Measurements from ENCODE around the gene CTNND1.

CTNND1 gene

DNA sequence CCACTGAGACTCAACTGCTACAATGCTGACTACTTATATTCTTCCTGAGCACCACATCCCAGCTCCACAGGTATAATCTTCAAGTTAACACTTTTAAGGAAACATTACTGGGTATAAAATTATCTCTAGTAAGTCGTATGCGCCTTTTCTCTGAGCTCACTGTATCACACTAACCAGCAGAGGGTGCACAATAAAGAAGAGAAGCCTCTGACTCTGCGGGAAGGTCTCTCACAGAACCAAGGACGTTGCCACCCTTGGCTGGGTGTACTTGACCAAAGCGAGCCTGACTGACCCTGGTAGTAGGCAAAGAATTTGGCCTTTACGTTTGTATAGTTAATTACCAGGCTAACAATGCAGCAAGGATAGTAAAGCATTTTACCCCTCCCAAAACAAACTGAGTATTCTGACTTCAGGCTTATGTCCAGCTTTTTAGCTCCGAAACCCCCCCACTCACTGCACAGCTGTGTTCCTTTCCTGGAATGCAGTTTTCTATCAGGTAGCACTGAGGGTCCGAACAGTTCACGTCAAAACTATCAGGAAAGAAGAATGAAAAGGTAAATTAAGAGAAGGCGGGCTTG, 9.8 kb upstream of the CTNND1 start, which contains the start of gene BTBD18:
Gene BTBD18, minus strand, starts transcription at position 144 of the 578 bp plus-strand sequence. CDS start 631 bp downstream, outside the sequence.
- Histone ChIP-seq H3K9me3 (ENCODE audit: insufficient read depth, low read depth, low read length) (peaks cover 1% of the 10 kb centered on the region), H3K4me2 (ENCODE audit: low read length) (no peak within 1 kb of the TSS), H2AFZ (ENCODE audit: insufficient read depth, low read length, poor library complexity) (no peak within 1 kb of the TSS), H3K79me2 (ENCODE audit: control insufficient read depth, insufficient read depth, low read length, poor library complexity) (no peaks in the 10 kb centered on the region), H3K4me1 (ENCODE audit: control insufficient read depth in 1 of 2, insufficient read depth in 2 of 2, low read length in 2 of 2) (no peaks in the 10 kb centered on the region), H3K4me3 (ENCODE audit: low read depth, low read length) (no peak within 1 kb of the TSS), H2BK120ac (ENCODE audit: insufficient read depth, low read length, poor library complexity) (no peak within 1 kb of the TSS), H3K14ac (ENCODE audit: low read length) (no peak within 1 kb of the TSS), H3K27ac (ENCODE audit: low read depth, low read length) (no peak within 1 kb of the TSS), H3K4ac (ENCODE audit: low read depth, low read length) (no peak within 1 kb of the TSS), H3K79me1 (ENCODE audit: low read length) (no peaks in the 10 kb centered on the region), H3K18ac (ENCODE audit: low read length) (no peak within 1 kb of the TSS), H4K91ac (ENCODE audit: low read depth, low read length) (no peak within 1 kb of the TSS), H2AK5ac (ENCODE audit: low read length) (no peak within 1 kb of the TSS), H4K12ac (ENCODE audit: low read depth, low read length) (no peak within 1 kb of the TSS), H2BK5ac (ENCODE audit: low read depth, low read length, poor library complexity) (no peak within 1 kb of the TSS), H3K23ac (ENCODE audit: low read length) (no peak within 1 kb of the TSS), H3K36me3 (ENCODE audit: control insufficient read depth in 1 of 2, insufficient read depth in 2 of 2, low read length in 2 of 2) (no peaks in the 10 kb centered on the region), H3K9ac (ENCODE audit: low read length) (no peak within 1 kb of the TSS), H3K27me3 (ENCODE audit: insufficient read depth, low read length) (no peaks in the 10 kb centered on the region), H4K8ac (ENCODE audit: low read depth, low read length) (no peak within 1 kb of the TSS), H2BK12ac (ENCODE audit: low read length) (no peak within 1 kb of the TSS)
- no CpG with 5 or more reads among the region's 10 CpGs for WGBS (ENCODE audit: extremely low coverage, insufficient coverage, insufficient read length)
- peak; percentile 20 to 73 for DNase-seq

DNA sequence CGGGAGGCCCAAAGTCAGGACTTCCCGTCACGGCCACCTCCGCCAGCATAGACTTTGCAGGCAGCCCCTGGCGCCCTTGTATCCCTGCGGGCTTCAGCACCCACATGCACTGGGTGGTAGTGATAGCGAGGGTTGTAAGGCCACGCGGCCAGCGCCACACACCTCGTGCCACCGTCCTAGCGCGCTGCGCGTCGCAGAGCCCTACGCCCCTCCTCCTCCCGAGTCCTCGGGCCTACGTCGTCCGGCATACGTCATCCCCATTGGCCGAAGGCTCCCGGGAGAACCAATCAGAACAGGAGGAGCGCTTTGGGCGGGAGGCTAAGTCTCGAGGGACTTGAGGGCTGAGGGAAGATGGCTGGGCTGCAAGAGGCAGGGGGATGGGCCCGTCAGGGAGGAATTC, 8.6 kb upstream of the CTNND1 start:
- Histone ChIP-seq H3K79me2 (ENCODE audit: control insufficient read depth, insufficient read depth, low read length, poor library complexity) (no peaks in the 10 kb centered on the region), H4K91ac (ENCODE audit: low read depth, low read length) (no peak overlapping the region), H2BK5ac (ENCODE audit: low read depth, low read length, poor library complexity) (no peak overlapping the region), H3K4me1 (ENCODE audit: control insufficient read depth in 1 of 2, insufficient read depth in 2 of 2, low read length in 2 of 2) (no peaks in the 10 kb centered on the region), H3K27me3 (ENCODE audit: insufficient read depth, low read length) (no peaks in the 10 kb centered on the region), H2BK120ac (ENCODE audit: insufficient read depth, low read length, poor library complexity) (no peak overlapping the region), H2AFZ (ENCODE audit: insufficient read depth, low read length, poor library complexity) (no peak overlapping the region), H2BK12ac (ENCODE audit: low read length) (no peak overlapping the region), H3K4me3 (ENCODE audit: low read depth, low read length) (no peak overlapping the region), H3K79me1 (ENCODE audit: low read length) (no peaks in the 10 kb centered on the region), H3K36me3 (ENCODE audit: control insufficient read depth in 1 of 2, insufficient read depth in 2 of 2, low read length in 2 of 2) (no peaks in the 10 kb centered on the region), H3K14ac (ENCODE audit: low read length) (no peak overlapping the region), H4K8ac (ENCODE audit: low read depth, low read length) (no peak overlapping the region), H4K12ac (ENCODE audit: low read depth, low read length) (no peak overlapping the region), H3K18ac (ENCODE audit: low read length) (no peak overlapping the region), H3K4ac (ENCODE audit: low read depth, low read length) (no peak overlapping the region), H3K9ac (ENCODE audit: low read length) (no peak overlapping the region), H3K27ac (ENCODE audit: low read depth, low read length) (no peak overlapping the region), H2AK5ac (ENCODE audit: low read length) (no peak overlapping the region), H3K23ac (ENCODE audit: low read length) (no peak overlapping the region), H3K9me3 (ENCODE audit: insufficient read depth, low read depth, low read length) (peaks cover 1% of the 10 kb centered on the region), H3K4me2 (ENCODE audit: low read length) (no peak overlapping the region)
- no peak for DNase-seq
- whole genome bisulfite sequencing (ENCODE audit: extremely low coverage, insufficient coverage, insufficient read length): no CpG with 5 or more reads among the region's 30 CpGs

DNA sequence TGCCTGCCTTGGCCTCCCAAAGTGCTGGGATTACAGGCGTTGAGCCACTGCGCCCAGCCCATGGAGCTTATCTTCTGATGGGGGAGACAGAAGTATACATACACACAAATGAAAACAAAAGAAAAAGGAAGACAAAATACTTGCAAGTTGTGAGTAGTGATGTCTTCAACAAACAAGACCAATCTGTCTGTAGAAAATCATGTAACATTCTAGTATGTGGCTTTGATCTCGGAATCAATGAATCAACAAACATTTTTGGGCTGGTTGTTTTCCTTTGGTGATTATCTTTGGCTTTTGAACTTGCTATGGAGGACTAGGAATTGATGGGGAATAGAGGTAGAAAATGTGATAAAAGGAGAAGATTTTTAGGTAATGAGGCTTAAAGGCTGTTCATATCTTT, 3.4 kb upstream of the CTNND1 start:
- H3K27me3 ChIP-seq (ENCODE audit: insufficient read depth, low read length): no peaks in the 10 kb centered on the region
- H2BK5ac ChIP-seq (ENCODE audit: low read depth, low read length, poor library complexity): no peak overlapping the region
- H3K4me1 ChIP-seq (ENCODE audit: control insufficient read depth in 1 of 2, insufficient read depth in 2 of 2, low read length in 2 of 2): no peaks in the 10 kb centered on the region
- H3K4ac ChIP-seq (ENCODE audit: low read depth, low read length): no peak overlapping the region
- H3K9ac ChIP-seq (ENCODE audit: low read length): no peak overlapping the region
- no peak overlapping the region for H2AFZ ChIP-seq (ENCODE audit: insufficient read depth, low read length, poor library complexity)
- H2AK5ac ChIP-seq (ENCODE audit: low read length): no peak overlapping the region
- no peak for DNase-seq
- H2BK12ac ChIP-seq (ENCODE audit: low read length): no peak overlapping the region
- H3K79me2 ChIP-seq (ENCODE audit: control insufficient read depth, insufficient read depth, low read length, poor library complexity): peaks cover 2% of the 10 kb centered on the region
- no peaks in the 10 kb centered on the region for H3K9me3 ChIP-seq (ENCODE audit: insufficient read depth, low read depth, low read length)
- no peak overlapping the region for H3K14ac ChIP-seq (ENCODE audit: low read length)
- H3K79me1 ChIP-seq (ENCODE audit: low read length): peaks cover 6% of the 10 kb centered on the region
- no peak overlapping the region for H3K23ac ChIP-seq (ENCODE audit: low read length)
- no peak overlapping the region for H3K4me2 ChIP-seq (ENCODE audit: low read length)
- H2BK120ac ChIP-seq (ENCODE audit: insufficient read depth, low read length, poor library complexity): no peak overlapping the region
- H3K4me3 ChIP-seq (ENCODE audit: low read depth, low read length): no peak overlapping the region
- no peak overlapping the region for H3K27ac ChIP-seq (ENCODE audit: low read depth, low read length)
- H3K36me3 ChIP-seq (ENCODE audit: control insufficient read depth in 1 of 2, insufficient read depth in 2 of 2, low read length in 2 of 2): no peaks in the 10 kb centered on the region
- H4K12ac ChIP-seq (ENCODE audit: low read depth, low read length): no peak overlapping the region
- no CpG with 5 or more reads among the region's 3 CpGs for WGBS (ENCODE audit: extremely low coverage, insufficient coverage, insufficient read length)
- no peak overlapping the region for H4K91ac ChIP-seq (ENCODE audit: low read depth, low read length)
- no peak overlapping the region for H4K8ac ChIP-seq (ENCODE audit: low read depth, low read length)
- H3K18ac ChIP-seq (ENCODE audit: low read length): no peak overlapping the region

DNA sequence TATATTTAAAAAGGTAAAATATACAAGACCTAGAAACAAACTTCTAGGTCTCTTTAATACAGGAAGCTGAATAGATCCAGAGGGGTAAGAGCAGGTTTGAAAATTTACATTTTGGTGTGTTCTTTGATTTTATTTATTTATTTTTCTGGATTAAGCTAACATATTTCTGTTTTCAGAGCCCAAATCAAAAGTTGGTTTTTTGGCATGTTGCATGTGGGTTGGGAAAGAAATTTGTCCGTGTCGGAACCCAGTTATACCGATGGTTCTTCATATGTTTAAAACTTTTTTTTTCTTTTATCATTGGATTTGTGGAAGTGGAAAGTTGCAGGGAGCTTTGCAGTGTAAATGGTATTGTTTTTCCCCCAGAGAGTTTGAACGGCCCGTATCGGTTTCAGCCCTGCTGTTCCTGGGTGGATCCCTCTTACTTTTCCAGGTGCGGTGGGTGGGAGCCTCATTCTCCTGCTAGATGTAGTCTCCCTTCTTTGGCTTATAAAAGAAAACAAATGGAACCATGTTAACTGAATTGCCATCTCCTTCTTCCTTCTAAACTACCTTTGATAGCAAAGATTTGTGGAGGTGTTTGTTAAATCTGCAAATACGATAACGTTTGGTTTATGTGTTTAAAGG, 746 bp downstream of the CTNND1 start:
- peak overlapping the region; percentile 69 for H3K27ac ChIP-seq (ENCODE audit: low read depth, low read length)
- peak overlapping the region; percentile 51 for H2BK120ac ChIP-seq (ENCODE audit: insufficient read depth, low read length, poor library complexity)
- no peak overlapping the region for H2BK12ac ChIP-seq (ENCODE audit: low read length)
- peaks cover 0 to 5% of the 10 kb centered on the region in 2 experiments for H3K36me3 ChIP-seq (ENCODE audit: control insufficient read depth in 1 of 2, insufficient read depth in 2 of 2, low read length in 2 of 2)
- WGBS (ENCODE audit: extremely low coverage, insufficient coverage, insufficient read length): no CpG with 5 or more reads among the region's 9 CpGs
- peak in 1 of 2 donors; percentile 41 for DNase-seq
- no peaks in the 10 kb centered on the region for H3K27me3 ChIP-seq (ENCODE audit: insufficient read depth, low read length)
- no peak overlapping the region for H3K18ac ChIP-seq (ENCODE audit: low read length)
- H2AFZ ChIP-seq (ENCODE audit: insufficient read depth, low read length, poor library complexity): no peak overlapping the region
- peak overlapping the region; percentile 65 for H4K8ac ChIP-seq (ENCODE audit: low read depth, low read length)
- H4K12ac ChIP-seq (ENCODE audit: low read depth, low read length): no peak overlapping the region
- H2AK5ac ChIP-seq (ENCODE audit: low read length): no peak overlapping the region
- peak overlapping the region; percentile 54 for H3K9ac ChIP-seq (ENCODE audit: low read length)
- peaks cover 4 to 5% of the 10 kb centered on the region in 2 experiments for H3K4me1 ChIP-seq (ENCODE audit: control insufficient read depth in 1 of 2, insufficient read depth in 2 of 2, low read length in 2 of 2)
- peak overlapping the region; percentile 76 for H2BK5ac ChIP-seq (ENCODE audit: low read depth, low read length, poor library complexity)
- peak overlapping the region; percentile 99 for H3K4ac ChIP-seq (ENCODE audit: low read depth, low read length)
- peak overlapping the region; percentile 6 for H4K91ac ChIP-seq (ENCODE audit: low read depth, low read length)
- peak overlapping the region; percentile 72 for H3K4me3 ChIP-seq (ENCODE audit: low read depth, low read length)
- H3K4me2 ChIP-seq (ENCODE audit: low read length): peak overlapping the region; percentile 45
- H3K9me3 ChIP-seq (ENCODE audit: insufficient read depth, low read depth, low read length): no peaks in the 10 kb centered on the region
- H3K14ac ChIP-seq (ENCODE audit: low read length): no peak overlapping the region
- H3K79me1 ChIP-seq (ENCODE audit: low read length): peaks cover 6% of the 10 kb centered on the region
- H3K23ac ChIP-seq (ENCODE audit: low read length): no peak overlapping the region
- H3K79me2 ChIP-seq (ENCODE audit: control insufficient read depth, insufficient read depth, low read length, poor library complexity): peaks cover 20% of the 10 kb centered on the region

Measured in trophoblast cell (in vitro differentiated cells and primary cell).